Panc1 (cell line): ENCODE data around the gene TBC1D22A. TPM values are rescaled to one million over a fixed set of nuclear protein-coding genes. Genes with fewer than 3 reads are reported as not detected.

Experiments used
- ATAC-seq: fragments of 200-7000 bp; cut with Tn5 transposase; 2 replicates; pipeline ENCODE4 v1.9.1; 2020; ENCODE audit warnings: mild to moderate bottlenecking, moderate library complexity
- BruUV-seq: library from RNA; stranded (reverse); fragments of 400-500 nt; replicated peaks from 2 replicates; lab custom pipeline; 2021; lab: Mats Ljungman, UMichigan
- CTCF ChIA-PET: fragments of 300-600 bp; sonication (Branson Sonifier 250); formaldehyde crosslinking; loops from one replicate; lab custom pipeline; 2022; ENCODE audit warnings: antibody characterized with exemption; lab: Charles Lee
- POLR2A ChIA-PET: fragments of 300-600 bp; sonication (Branson Sonifier 250); formaldehyde crosslinking; loops from one replicate; lab custom pipeline; 2022; ENCODE audit warnings: antibody characterized with exemption; lab: Charles Lee
- DNase-seq: peaks from one replicate; pipeline ENCODE4 v3.0.0-alpha.2; 2010; ENCODE audit warnings: low read depth, low spot score
- H3K27ac ChIP-seq: 2 replicates; pipeline ENCODE4 v1.5.1; 2011; ENCODE audit warnings: mild to moderate bottlenecking, low read length, inconsistent platforms
- H3K27me3 ChIP-seq: fragments of 200-500 bp; sonication (Bioruptor generic); 2 replicates; pipeline ENCODE4 v1.6.0; 2014; ENCODE audit warnings: low read length, inconsistent platforms; ENCODE audit not compliant: control insufficient read depth, insufficient read depth
- H3K36me3 ChIP-seq: fragments of 200-500 bp; sonication (Bioruptor generic); 2 replicates; pipeline ENCODE4 v1.5.1; 2014; ENCODE audit warnings: inconsistent platforms, mild to moderate bottlenecking, low read length, moderate library complexity; ENCODE audit not compliant: control insufficient read depth, insufficient read depth
- H3K4me1 ChIP-seq: 2 replicates; pipeline ENCODE4 v1.5.1; 2011; ENCODE audit warnings: inconsistent platforms, mild to moderate bottlenecking, low read length, moderate library complexity; ENCODE audit not compliant: control insufficient read depth, insufficient read depth
- H3K4me3 ChIP-seq, 2 experiments: 2 replicates each; pipeline ENCODE4 v1.5.1; 2011 to 2012; ENCODE audit warnings: low read depth in 2 of 2, low read length in 2 of 2, mild to moderate bottlenecking in 2 of 2, inconsistent platforms in 1 of 2, moderate library complexity in 1 of 2
- H3K9me3 ChIP-seq: fragments of 200-500 bp; sonication (Bioruptor generic); 2 replicates; pipeline ENCODE4 v1.5.1; 2014; ENCODE audit warnings: low read depth, mild to moderate bottlenecking, inconsistent platforms, low read length, moderate library complexity; ENCODE audit not compliant: control insufficient read depth, insufficient read depth
- POLR2AphosphoS5 ChIP-seq: IDR thresholded peaks from 2 replicates; pipeline ENCODE4 v1.6.1; 2012; ENCODE audit warnings: mild to moderate bottlenecking, low read depth, low read length, moderate library complexity
- SIN3A ChIP-seq: IDR thresholded peaks from 2 replicates; pipeline ENCODE4 v1.6.1; 2012; ENCODE audit warnings: low read depth, mild to moderate bottlenecking, low read length, moderate library complexity, borderline replicate concordance; ENCODE audit not compliant: insufficient read depth
- TCF7L2 ChIP-seq: IDR thresholded peaks from 2 replicates; pipeline ENCODE4 v1.6.1; 2011; ENCODE audit warnings: mild to moderate bottlenecking, low read depth, low read length, inconsistent platforms
- in situ Hi-C: cut with HindIII; loops from 2 replicates; pipeline ENCODE4 v1.10.0; 2016; ENCODE audit warnings: low sequenced_read_pairs, low pct_unique_long_range_greater_than_20kb
- intact Hi-C: fragments of 100-400 bp; cut with micrococcal nuclease; formaldehyde crosslinking; loops from one replicate; pipeline ENCODE4 v1.10.0; 2022; ENCODE audit not compliant: unreplicated experiment
- total RNA-seq: library from RNA; stranded (reverse); gene quantifications from one replicate; pipeline ENCODE4 v1.2.1, GENCODE V29; 2021; ENCODE audit not compliant: unreplicated experiment
- TF ChIP-seq, protein P1 (sequence below): fragments of 450-650 bp; IDR thresholded peaks from 2 replicates; pipeline ENCODE4 v1.5.1; 2017; ENCODE audit warnings: mild to moderate bottlenecking
- TF ChIP-seq, protein P2 (sequence below), 2 experiments: IDR thresholded peaks; 2 replicates each; pipeline ENCODE4 v1.6.1; 2011 to 2012; ENCODE audit warnings: low read depth in 2 of 2, control low read depth in 1 of 2, low read length in 1 of 2, mild to moderate bottlenecking in 1 of 2, moderate library complexity in 1 of 2; ENCODE audit not compliant: insufficient read depth in 1 of 2

The TBC1D22A gene
- total RNA-seq, 1 experiment from 2014 or later, result 28.7 TPM

DNA sequence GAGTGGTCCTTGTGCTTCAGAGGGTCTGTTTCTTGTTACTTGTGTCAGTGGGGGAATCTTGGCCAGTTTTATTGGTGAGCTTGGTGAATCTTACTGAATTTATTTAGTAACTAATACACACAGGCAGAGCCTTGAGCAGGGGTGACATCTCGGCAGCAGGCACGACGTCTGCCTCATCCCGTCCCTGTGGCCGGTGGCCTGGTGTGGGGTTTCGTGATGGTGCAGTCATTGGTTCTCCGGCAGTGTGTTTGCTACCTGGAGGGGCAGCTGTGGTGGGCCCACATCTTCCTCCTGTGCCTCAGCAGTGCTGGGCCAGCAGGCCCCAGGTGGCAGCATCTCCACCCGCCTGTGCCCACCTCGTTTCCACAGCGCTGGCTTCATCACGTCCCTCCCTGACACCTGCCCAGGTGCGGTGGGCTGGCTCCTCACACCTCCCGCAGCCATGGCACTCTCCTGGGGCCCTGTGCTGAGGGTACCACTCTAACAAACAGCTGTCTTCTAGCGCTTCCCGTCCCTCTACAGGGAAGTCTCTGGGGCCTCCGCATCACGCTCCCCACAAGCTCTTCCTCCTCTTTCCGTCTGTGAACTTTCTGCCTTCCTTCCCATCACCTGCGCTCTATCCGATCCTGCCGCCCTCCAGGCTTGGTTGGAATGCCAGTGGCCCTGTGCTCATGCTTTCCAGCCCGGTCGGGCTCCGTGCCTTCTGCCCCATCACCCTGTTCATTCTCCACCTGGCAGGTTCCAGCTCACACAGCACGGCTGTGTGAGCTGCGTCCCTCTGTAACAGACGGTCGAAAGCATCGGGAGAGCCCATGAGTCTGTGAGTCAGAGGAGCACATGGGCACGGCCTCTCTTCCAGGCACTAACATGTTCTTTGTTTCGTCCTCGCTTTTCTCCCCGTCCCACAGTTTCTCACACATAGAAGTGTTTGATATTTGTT is 203.4 kb downstream of the TBC1D22A start:
- CTCF ChIA-PET, result no interaction called here

GRCh38 chr22:46966495-46966845 is 204.0 kb downstream of the TBC1D22A start:
- CTCF ChIA-PET, result no interaction called here
- no TSS peak for BruUV-seq
- ATAC-seq (no peak), DNase-seq (no peak)
- POLR2A ChIA-PET, result no interaction called here
- in situ Hi-C loops (no loop called here), intact Hi-C loops (no loop called here)
- Histone ChIP-seq H3K27ac (no peak overlapping the region), H3K36me3 (no peaks in the 10 kb centered on the region), H3K4me1 (no peaks in the 10 kb centered on the region), H3K4me3 (no peak overlapping the region), H3K9me3 (no peaks in the 10 kb centered on the region), H3K27me3 (no peaks in the 10 kb centered on the region)
- TF ChIP-seq SIN3A (no peak), TCF7L2 (no peak), POLR2AphosphoS5 (no peak)
- TF ChIP-seq, protein P1, sequence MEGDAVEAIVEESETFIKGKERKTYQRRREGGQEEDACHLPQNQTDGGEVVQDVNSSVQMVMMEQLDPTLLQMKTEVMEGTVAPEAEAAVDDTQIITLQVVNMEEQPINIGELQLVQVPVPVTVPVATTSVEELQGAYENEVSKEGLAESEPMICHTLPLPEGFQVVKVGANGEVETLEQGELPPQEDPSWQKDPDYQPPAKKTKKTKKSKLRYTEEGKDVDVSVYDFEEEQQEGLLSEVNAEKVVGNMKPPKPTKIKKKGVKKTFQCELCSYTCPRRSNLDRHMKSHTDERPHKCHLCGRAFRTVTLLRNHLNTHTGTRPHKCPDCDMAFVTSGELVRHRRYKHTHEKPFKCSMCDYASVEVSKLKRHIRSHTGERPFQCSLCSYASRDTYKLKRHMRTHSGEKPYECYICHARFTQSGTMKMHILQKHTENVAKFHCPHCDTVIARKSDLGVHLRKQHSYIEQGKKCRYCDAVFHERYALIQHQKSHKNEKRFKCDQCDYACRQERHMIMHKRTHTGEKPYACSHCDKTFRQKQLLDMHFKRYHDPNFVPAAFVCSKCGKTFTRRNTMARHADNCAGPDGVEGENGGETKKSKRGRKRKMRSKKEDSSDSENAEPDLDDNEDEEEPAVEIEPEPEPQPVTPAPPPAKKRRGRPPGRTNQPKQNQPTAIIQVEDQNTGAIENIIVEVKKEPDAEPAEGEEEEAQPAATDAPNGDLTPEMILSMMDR, result no peak
- TF ChIP-seq, protein P2, sequence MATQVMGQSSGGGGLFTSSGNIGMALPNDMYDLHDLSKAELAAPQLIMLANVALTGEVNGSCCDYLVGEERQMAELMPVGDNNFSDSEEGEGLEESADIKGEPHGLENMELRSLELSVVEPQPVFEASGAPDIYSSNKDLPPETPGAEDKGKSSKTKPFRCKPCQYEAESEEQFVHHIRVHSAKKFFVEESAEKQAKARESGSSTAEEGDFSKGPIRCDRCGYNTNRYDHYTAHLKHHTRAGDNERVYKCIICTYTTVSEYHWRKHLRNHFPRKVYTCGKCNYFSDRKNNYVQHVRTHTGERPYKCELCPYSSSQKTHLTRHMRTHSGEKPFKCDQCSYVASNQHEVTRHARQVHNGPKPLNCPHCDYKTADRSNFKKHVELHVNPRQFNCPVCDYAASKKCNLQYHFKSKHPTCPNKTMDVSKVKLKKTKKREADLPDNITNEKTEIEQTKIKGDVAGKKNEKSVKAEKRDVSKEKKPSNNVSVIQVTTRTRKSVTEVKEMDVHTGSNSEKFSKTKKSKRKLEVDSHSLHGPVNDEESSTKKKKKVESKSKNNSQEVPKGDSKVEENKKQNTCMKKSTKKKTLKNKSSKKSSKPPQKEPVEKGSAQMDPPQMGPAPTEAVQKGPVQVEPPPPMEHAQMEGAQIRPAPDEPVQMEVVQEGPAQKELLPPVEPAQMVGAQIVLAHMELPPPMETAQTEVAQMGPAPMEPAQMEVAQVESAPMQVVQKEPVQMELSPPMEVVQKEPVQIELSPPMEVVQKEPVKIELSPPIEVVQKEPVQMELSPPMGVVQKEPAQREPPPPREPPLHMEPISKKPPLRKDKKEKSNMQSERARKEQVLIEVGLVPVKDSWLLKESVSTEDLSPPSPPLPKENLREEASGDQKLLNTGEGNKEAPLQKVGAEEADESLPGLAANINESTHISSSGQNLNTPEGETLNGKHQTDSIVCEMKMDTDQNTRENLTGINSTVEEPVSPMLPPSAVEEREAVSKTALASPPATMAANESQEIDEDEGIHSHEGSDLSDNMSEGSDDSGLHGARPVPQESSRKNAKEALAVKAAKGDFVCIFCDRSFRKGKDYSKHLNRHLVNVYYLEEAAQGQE (IDR thresholded peaks at IDR 0.05; ENCODE audit: insufficient read depth in 1 of 2, low read depth in 2 of 2, low read length in 1 of 2), result no peak

More for the DNA sequence above, 203.4 kb downstream of the TBC1D22A start:
- Histone ChIP-seq H3K27me3 (no peaks in the 10 kb centered on the region), H3K4me3 (no peak overlapping the region), H3K4me1 (no peaks in the 10 kb centered on the region), H3K27ac (no peak overlapping the region), H3K9me3 (no peaks in the 10 kb centered on the region), H3K36me3 (no peaks in the 10 kb centered on the region)
- no peak for ATAC-seq
- POLR2A ChIA-PET, result no interaction called here
- TF ChIP-seq POLR2AphosphoS5 (no peak), SIN3A (no peak), TCF7L2 (no peak)
- TF ChIP-seq, protein P1, result no peak
- TF ChIP-seq, protein P2 (IDR thresholded peaks at IDR 0.05; ENCODE audit: insufficient read depth in 1 of 2, low read depth in 2 of 2, low read length in 1 of 2), result no peak
- no TSS peak for BruUV-seq
- in situ Hi-C loops (no loop called here), intact Hi-C loops (no loop called here)
- DNase-seq, result no peak
